ENCODE results near the gene GNAO1. TPM values are rescaled to one million over a fixed set of nuclear protein-coding genes. Genes with fewer than 3 reads are reported as not detected.
A peak's percentile ranks its signal among the peaks of the same experiment; 100 is the strongest.

The GNAO1 gene
- total and polyA plus RNA-seq, 2 experiments from 2014 or later, result 2.7 to 2.8 TPM

DNA sequence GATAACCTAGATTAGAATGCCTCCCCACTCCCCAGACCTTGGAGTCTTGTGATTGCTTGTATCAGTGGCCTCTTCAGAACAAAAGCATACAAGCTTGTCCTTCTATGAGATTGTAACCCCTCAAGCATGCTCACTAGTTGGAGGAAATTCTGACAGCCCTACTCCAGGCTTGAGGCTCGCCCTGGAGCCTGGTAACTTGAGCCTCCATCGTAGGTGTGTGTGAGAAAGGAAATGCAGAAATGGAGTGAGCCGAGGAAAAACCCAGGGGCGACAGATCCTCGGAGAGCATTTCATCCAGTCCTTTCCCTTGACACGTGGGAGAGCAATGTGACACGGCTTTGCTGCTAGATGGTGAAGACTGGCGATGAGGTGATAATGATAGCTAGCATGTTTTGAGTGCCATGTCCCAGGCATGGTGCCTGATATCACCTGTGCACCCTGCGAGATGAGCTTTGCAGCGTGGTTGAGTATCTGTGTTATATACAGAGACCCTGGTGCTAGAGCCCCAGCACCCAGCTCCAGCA, 31.2 kb downstream of the GNAO1 start:
- H3K27ac ChIP-seq, result no peak overlapping the region
- H3K9me3 ChIP-seq (ENCODE audit: low read depth), result no peaks in the 10 kb centered on the region
- H3K36me3 ChIP-seq, result no peaks in the 10 kb centered on the region
- H3K27me3 ChIP-seq, result no peaks in the 10 kb centered on the region
- TF ChIP-seq, protein P1, sequence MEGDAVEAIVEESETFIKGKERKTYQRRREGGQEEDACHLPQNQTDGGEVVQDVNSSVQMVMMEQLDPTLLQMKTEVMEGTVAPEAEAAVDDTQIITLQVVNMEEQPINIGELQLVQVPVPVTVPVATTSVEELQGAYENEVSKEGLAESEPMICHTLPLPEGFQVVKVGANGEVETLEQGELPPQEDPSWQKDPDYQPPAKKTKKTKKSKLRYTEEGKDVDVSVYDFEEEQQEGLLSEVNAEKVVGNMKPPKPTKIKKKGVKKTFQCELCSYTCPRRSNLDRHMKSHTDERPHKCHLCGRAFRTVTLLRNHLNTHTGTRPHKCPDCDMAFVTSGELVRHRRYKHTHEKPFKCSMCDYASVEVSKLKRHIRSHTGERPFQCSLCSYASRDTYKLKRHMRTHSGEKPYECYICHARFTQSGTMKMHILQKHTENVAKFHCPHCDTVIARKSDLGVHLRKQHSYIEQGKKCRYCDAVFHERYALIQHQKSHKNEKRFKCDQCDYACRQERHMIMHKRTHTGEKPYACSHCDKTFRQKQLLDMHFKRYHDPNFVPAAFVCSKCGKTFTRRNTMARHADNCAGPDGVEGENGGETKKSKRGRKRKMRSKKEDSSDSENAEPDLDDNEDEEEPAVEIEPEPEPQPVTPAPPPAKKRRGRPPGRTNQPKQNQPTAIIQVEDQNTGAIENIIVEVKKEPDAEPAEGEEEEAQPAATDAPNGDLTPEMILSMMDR (IDR thresholded peaks at IDR 0.05; ENCODE audit: low read depth, low read length), result no peak
- H3K4me1 ChIP-seq (ENCODE audit: low read depth), result peaks cover 13% of the 10 kb centered on the region
- peak in 1 of 2 donors; percentile 32 for DNase-seq (ENCODE audit: low read depth in 1 of 2, low spot score in 1 of 2)
- H3K4me3 ChIP-seq, result no peak overlapping the region

DNA sequence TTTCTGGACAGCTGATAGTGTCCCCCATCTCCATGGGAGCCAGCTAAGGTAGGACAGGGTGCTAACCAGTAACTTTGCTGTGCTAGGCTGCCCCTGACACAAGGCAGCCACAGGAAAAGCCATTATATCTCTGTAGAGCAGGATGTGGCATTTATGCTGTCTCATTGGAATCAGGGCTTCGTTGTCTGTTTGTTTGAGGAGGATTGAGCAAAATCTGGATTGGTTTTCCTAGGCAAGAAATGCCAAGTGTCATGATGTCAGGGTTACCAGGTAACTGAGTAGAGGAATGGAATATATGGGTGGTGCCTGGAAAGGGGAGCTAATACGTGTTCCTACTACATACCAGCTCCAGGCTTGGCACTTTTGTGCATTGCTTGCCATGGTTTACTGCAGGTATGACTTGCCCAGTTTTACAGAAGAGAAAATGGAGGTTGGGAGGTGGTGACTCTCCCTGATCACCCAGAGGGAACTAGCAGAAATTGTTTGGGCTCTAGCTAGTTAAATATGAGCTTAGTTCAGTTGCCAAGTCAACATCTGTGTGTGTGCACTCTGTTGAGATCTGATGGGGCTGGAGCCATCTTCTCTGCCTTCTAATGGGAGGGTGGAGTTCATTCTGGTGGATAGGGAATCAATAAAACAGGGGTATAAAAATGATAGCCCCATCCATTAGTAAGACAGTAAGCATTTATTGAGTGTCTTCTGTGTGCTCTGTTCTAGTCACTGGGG, 33.9 kb downstream of the GNAO1 start:
- Histone ChIP-seq H3K36me3 (no peaks in the 10 kb centered on the region), H3K27me3 (no peaks in the 10 kb centered on the region), H3K27ac (no peak overlapping the region), H3K4me1 (ENCODE audit: low read depth) (peaks cover 13% of the 10 kb centered on the region), H3K4me3 (no peak overlapping the region), H3K9me3 (ENCODE audit: low read depth) (no peaks in the 10 kb centered on the region)
- TF ChIP-seq, protein P1 (IDR thresholded peaks at IDR 0.05; ENCODE audit: low read depth, low read length), result no peak
- no peak for DNase-seq (ENCODE audit: low read depth in 1 of 2, low spot score in 1 of 2)

DNA sequence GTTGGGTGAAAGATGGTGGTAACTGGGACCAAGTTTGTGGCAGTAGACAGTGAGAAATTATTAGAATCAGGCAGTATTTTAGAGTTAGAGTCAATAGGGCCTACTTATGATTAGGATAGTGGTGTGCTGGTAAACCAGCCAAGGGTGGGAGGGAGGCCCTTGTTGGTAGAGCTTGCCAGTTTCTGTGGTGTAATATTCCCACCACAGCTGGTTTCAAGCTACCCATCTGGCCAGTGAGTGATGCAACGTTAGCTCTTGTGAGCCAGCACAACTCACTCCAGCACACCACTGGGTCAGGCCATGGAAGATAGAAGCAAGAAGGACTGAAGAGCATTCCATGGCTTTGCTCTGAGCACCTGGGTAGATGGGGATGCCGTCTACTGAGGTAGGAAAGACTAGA, 34.9 kb downstream of the GNAO1 start:
- H3K27ac ChIP-seq, result no peak overlapping the region
- H3K4me3 ChIP-seq, result no peak overlapping the region
- H3K9me3 ChIP-seq (ENCODE audit: low read depth), result no peaks in the 10 kb centered on the region
- no peaks in the 10 kb centered on the region for H3K36me3 ChIP-seq
- H3K27me3 ChIP-seq, result no peaks in the 10 kb centered on the region
- TF ChIP-seq, protein P1 (IDR thresholded peaks at IDR 0.05; ENCODE audit: low read depth, low read length), result no peak
- no peak for DNase-seq (ENCODE audit: low read depth in 1 of 2, low spot score in 1 of 2)
- peaks cover 13% of the 10 kb centered on the region for H3K4me1 ChIP-seq (ENCODE audit: low read depth)

DNA sequence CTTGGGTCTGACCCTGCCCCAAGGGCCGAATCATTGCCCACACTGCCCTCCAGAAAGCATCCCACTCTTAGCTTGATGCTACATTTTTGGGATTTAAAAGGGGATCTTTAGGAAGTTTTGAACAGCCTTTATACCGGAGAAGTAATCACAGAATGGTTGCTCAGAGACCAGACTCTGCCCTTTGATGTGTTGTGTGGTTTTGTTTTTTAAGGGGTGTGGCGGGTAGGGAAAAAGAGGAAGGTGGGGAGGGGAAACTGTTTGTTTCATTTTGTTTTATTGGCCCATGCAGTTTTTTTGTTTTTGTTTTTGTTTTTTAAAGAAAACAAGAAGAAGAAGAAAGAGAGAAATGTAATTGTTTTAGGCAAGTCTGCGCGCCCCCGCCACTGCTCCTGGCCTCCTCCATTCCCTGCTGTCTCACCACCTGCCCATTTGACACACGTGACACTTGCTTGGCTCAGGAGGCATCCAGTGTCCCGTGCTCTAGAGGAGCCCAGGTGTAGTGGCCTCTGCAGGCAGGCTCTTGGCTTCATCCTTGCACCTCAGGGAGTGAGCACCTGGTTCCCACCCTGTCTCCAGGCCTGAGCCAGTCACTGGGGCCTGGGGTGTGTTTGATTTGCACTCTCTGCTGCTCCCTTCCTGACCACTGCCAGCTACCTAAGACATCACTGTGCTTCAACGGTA, 35.7 kb downstream of the GNAO1 start:
- Histone ChIP-seq H3K4me3 (no peak overlapping the region), H3K27ac (no peak overlapping the region), H3K36me3 (no peaks in the 10 kb centered on the region), H3K27me3 (no peaks in the 10 kb centered on the region), H3K4me1 (ENCODE audit: low read depth) (peaks cover 9% of the 10 kb centered on the region), H3K9me3 (ENCODE audit: low read depth) (no peaks in the 10 kb centered on the region)
- TF ChIP-seq, protein P1 (IDR thresholded peaks at IDR 0.05; ENCODE audit: low read depth, low read length), result no peak
- no peak for DNase-seq (ENCODE audit: low read depth in 1 of 2, low spot score in 1 of 2)

DNA sequence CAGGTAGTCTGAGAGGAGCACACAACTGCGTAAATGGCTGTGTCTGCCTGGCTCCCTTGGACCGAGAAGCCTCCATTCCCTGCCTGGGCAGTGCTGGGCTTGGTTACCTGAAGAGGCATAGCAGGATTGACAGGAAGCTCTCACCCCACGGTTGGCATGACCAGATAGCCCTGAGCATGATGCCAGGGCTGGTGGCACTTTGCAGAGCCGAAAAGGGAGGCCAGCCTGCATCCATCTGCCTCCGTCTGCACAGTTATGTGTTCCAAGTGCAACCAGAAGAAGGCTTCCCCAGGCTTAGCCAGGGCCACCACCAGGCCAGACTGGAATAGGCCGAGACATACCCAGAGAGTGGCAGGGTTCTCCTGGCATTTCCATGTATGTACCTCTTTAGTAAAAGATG, 36.6 kb downstream of the GNAO1 start:
- Histone ChIP-seq H3K4me1 (ENCODE audit: low read depth) (no peaks in the 10 kb centered on the region), H3K36me3 (no peaks in the 10 kb centered on the region), H3K9me3 (ENCODE audit: low read depth) (no peaks in the 10 kb centered on the region), H3K27ac (no peak overlapping the region), H3K27me3 (no peaks in the 10 kb centered on the region), H3K4me3 (no peak overlapping the region)
- TF ChIP-seq, protein P1 (IDR thresholded peaks at IDR 0.05; ENCODE audit: low read depth, low read length), result no peak
- no peak for DNase-seq (ENCODE audit: low read depth in 1 of 2, low spot score in 1 of 2)

Data from cardiac muscle cell (in vitro differentiated cells and primary cell).